ENCODE results near the gene FKBP14. TPM values are rescaled to one million over a fixed set of nuclear protein-coding genes. Genes with fewer than 3 reads are reported as not detected.

FKBP14 gene
- total and polyA plus RNA-seq, 5 experiments from 2014 or later, result 0.44 to 5.7 (median 1.7) TPM

DNA sequence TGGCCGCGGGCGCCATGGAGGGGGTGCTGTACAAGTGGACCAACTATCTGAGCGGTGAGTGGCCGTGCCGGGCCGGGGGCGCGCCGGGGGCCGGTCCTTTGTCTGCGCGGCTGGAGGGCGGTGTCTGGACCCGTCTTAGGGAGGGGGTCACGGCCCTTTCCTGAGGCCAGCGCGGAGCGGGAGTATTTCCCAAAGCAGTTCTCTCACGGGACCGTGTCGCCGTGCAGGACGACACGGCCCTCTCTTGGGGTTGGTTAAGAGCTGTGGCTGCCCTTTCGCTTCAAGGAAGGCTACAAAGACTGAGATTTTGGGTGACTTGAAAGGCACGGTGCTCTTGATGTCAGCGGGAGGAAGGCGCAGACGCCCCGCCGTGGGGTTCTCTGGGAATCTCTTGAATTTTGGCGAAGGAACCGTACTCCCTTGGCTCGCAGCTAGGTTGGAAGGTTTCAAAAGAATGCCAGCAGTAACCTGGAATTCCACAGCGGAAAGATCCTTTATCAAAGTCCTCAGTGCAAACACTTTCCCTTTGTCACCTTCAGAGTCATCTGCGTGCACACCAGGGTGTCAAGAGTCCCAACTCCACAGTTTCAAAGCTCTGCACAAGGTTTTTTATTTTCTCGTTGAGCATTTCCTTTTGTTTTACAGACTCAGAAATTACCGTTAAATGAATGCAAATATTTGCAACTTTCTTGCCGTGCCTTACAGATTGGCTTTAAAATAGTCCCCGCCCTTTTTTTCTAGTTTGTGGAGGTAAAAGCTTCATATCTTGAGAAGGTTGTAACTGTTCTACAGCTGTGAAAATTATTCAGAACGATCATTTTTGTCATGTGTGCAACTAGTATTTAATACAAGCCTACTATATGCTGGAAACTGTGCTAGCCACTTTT lies 2.5 kb upstream of the FKBP14 start:
- POLR2A ChIA-PET, result interaction anchor here (0.7 to 2.5 kb wide), 2 partner anchors 11 to 33 kb away, joined by 3 to 8 read pairs; no protein-coding TSS in a partner anchor
- peak; percentile 23 to 24 for ATAC-seq
- H3K4me1 Mint-ChIP-seq, result peaks cover 19 to 30% (median 23%) of the 10 kb centered on the region in 4 donors

DNA sequence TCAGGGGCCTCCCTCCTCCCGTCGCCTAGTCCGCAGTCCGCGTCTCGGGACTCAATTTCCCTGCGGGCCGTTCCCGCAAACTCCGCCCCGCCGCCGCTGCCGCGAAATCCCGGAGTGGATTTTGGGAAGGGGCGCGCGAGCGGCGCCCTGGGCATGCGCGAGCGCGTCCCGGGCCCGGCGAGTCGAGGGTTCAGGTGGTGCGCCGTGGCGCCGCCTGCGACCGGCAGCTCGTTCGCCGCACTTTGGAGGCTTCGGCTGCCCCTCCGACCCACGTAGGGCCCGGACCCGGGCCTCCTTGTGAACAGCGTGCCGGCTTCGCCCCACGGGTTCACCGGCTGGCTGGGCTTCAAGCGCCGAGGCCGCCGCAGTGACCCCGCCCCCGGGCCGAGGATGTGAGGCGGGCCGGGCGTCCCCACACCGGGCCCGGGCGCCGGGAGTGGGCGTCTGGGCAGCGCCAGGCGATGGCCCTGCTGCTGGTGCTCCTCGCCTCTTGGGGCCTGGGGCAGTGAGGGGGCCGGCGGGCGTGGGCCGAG lies 1.8 kb upstream of the FKBP14 start, which contains the start of gene PLEKHA8:
Gene PLEKHA8 (plus strand): TSS at position 197 of the 533 bp plus-strand sequence. CDS start 351 bp downstream, outside the sequence.
- Mint-ChIP-seq H3K4me3 (peak within 1 kb of the TSS in 8 of 10 donors; percentile 89 to 99 (median 96)), H3K36me3 (no peaks in the 10 kb centered on the region), H3K27ac (peak within 1 kb of the TSS; percentile 53 to 97 (median 92)), H3K4me1 (peaks cover 19 to 37% (median 30%) of the 10 kb centered on the region in 4 donors), H3K9me3 (no peaks in the 10 kb centered on the region), H3K27me3 (no peaks in the 10 kb centered on the region)
- peak; percentile 73 to 96 (median 86) for DNase-seq
- ATAC-seq, result peak; percentile 43 to 58
- POLR2A ChIA-PET, result interaction anchor here (1.0 to 2.5 kb wide), 2 partner anchors 33 to 121 kb away, joined by 3 to 8 read pairs; no protein-coding TSS in a partner anchor

More for the DNA sequence above, 2.5 kb upstream of the FKBP14 start:
- no peak overlapping the region for H3K4me3 Mint-ChIP-seq
- no peaks in the 10 kb centered on the region for H3K9me3 Mint-ChIP-seq
- H3K27me3 Mint-ChIP-seq, result no peaks in the 10 kb centered on the region
- peak in 7 of 10 donors; percentile 0 to 55 (median 36) for DNase-seq
- peaks cover 0 to 2% (median 0%) of the 10 kb centered on the region in 3 donors for H3K36me3 Mint-ChIP-seq
- H3K27ac Mint-ChIP-seq, result peak overlapping the region in 4 of 10 donors; percentile 53 to 90 (median 88)

DNA sequence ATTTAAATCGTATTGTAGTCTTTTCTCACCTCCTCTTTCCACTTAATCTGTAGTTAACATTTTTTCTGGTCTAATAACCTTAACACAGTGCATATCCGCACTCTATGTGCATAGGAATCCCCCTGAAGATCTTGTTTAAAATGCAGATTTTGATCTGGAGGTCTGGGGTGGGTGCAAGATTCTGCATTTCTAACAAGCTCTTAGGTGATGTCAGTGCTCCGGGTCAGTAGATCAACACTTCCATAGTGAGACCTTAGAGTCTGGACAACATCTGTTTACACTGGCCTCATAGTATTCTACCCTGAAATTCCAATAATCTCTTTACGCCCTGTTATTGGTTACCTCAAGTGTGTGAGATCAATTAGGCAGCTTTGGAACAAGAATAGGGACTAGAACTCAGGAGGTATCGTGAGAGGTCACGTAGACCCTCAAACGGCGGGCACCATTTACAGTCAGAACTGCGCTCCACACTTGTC lies 1.3 kb upstream of the FKBP14 start:
- H3K4me1 Mint-ChIP-seq, result peaks cover 19 to 42% (median 32%) of the 10 kb centered on the region in 4 donors
- H3K4me3 Mint-ChIP-seq, result peak overlapping the region in 8 of 10 donors; percentile 89 to 99 (median 96)
- H3K36me3 Mint-ChIP-seq, result no peaks in the 10 kb centered on the region
- H3K27ac Mint-ChIP-seq, result peak overlapping the region; percentile 53 to 97 (median 92)
- H3K9me3 Mint-ChIP-seq, result no peaks in the 10 kb centered on the region
- DNase-seq (peak in 1 of 10 donors; percentile 3), ATAC-seq (no peak)
- POLR2A ChIA-PET, result interaction anchor here (0.6 to 2.5 kb wide), 3 partner anchors 33 to 121 kb away, joined by 3 to 8 read pairs (median 7); no protein-coding TSS in a partner anchor
- H3K27me3 Mint-ChIP-seq, result no peaks in the 10 kb centered on the region

DNA sequence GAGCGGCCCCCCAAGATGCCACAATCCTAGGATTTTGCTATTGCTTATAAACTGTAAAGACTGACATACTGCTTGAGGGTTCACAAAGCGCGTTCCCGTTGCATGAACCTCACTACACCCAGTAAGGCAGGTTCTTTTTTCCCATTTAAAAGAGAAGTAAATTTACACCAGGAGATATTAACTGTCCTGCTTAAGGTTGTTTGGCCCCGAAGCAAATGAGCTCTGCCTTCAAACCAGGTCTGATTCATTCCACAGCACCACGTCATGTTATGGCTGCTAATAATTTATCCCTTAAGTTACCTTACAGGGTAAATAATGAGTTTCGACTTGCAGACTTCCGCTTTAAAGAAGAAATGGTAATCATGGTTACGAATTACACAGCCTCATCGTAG lies 559 bp upstream of the FKBP14 start:
- POLR2A ChIA-PET, result interaction anchor here (0.9 to 1.0 kb wide), 3 partner anchors 37 to 451 kb away, joined by 3 read pairs; partner anchors contain the start of gene SCRN1
- Mint-ChIP-seq H3K9me3 (no peaks in the 10 kb centered on the region), H3K4me3 (peak overlapping the region in 8 of 10 donors; percentile 89 to 99 (median 96)), H3K27me3 (no peaks in the 10 kb centered on the region), H3K27ac (peak overlapping the region; percentile 53 to 97 (median 92)), H3K4me1 (peaks cover 19 to 47% (median 31%) of the 10 kb centered on the region in 4 donors), H3K36me3 (no peaks in the 10 kb centered on the region)
- ATAC-seq (peak; percentile 19 to 23), DNase-seq (peak in 6 of 10 donors; percentile 6 to 66 (median 36))

DNA sequence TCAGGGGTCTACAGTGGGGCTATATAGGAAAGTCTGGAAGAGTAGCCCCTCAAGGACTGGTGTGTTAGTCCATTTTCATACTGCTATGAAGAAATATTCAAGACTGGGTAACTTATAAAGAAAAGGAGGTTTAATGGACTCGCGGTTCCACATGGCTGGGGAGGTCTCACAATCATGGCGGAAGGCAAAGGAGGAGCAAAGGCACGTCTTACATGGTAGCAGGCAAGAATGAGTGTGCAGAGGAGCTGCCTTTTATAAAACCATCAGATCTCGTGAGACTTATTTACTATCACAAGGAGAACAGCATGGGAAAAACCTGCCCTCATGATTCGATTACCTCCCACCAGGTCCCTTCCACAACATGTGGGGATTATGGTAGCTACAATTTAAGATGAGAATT lies 3.0 kb downstream of the FKBP14 start:
- Mint-ChIP-seq H3K4me3 (peak overlapping the region in 3 of 10 donors; percentile 7 to 61 (median 56)), H3K36me3 (peaks cover 0 to 9% (median 0%) of the 10 kb centered on the region in 3 donors), H3K4me1 (peaks cover 13 to 47% (median 33%) of the 10 kb centered on the region in 4 donors), H3K9me3 (no peaks in the 10 kb centered on the region), H3K27ac (peak overlapping the region in 1 of 10 donors; percentile 1), H3K27me3 (no peaks in the 10 kb centered on the region)
- ATAC-seq (no peak), DNase-seq (no peak)
- POLR2A ChIA-PET, result no interaction called here

DNA sequence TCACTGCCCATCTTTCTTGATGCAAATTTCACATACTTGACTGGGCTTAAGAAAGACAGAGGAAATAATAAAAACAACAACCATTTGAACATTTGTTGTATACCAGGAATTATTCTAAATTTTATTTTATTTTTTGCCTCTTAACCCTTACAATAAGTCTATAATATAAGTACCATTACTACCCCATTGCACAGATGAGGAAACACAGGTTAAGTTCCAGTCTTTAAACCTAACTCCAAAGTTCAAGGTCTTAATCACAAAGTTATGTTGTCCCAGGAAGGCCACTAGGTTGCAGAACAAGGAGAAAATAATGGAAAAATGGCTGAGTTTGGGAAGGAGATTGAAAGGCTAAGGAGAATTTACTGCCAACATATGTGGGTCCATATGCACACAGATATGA lies 3.5 kb downstream of the FKBP14 start:
- H3K27me3 Mint-ChIP-seq, result no peaks in the 10 kb centered on the region
- POLR2A ChIA-PET, result no interaction called here
- peaks cover 13 to 47% (median 33%) of the 10 kb centered on the region in 4 donors for H3K4me1 Mint-ChIP-seq
- peaks cover 0 to 13% (median 4%) of the 10 kb centered on the region in 3 donors for H3K36me3 Mint-ChIP-seq
- peak overlapping the region in 1 of 10 donors; percentile 1 for H3K27ac Mint-ChIP-seq
- DNase-seq (no peak), ATAC-seq (no peak)
- peak overlapping the region in 1 of 10 donors; percentile 5 for H3K4me3 Mint-ChIP-seq
- H3K9me3 Mint-ChIP-seq, result no peaks in the 10 kb centered on the region

DNA sequence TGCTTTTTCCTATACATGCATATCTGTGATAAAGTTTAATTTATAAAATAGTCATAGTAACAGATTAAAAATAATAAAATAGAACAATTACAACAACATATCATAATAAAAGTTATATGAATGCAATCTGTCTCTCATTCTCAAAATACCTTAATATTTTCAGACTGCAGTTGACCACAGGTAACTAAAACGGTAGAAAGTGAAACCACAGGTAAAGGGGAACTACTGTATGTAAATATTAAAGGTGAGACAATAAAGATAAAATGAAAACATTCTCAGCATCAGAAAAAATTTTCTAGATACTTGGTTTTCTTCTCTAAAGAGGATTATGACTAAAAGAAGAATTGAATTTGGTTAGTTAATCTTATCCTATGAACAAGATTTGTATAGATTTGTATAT lies 6.0 kb downstream of the FKBP14 start:
- Mint-ChIP-seq H3K4me1 (peaks cover 6 to 29% (median 24%) of the 10 kb centered on the region in 4 donors), H3K9me3 (no peaks in the 10 kb centered on the region), H3K36me3 (peaks cover 0 to 28% (median 7%) of the 10 kb centered on the region in 3 donors), H3K4me3 (no peak overlapping the region), H3K27me3 (no peaks in the 10 kb centered on the region), H3K27ac (no peak overlapping the region)
- DNase-seq (no peak), ATAC-seq (no peak)
- POLR2A ChIA-PET, result no interaction called here

DNA sequence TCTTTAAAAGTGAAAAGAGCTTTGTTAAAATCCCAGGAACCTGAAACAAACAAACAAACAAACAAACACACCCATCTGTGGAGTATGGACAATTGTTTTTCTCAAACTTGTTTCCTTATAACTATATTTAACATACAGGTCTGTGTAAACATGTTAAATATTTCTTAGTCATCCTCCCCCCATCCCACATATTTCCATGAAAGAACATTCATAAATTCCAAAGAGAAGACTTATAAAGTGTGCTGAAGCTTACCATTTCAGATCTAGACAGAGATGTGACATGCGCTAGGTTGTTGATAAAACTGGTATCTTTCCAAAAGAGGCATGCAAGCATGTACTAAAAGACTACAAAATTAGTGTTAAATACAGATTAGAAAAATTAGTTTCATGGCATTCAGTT lies 6.5 kb downstream of the FKBP14 start:
- no peak for ATAC-seq
- DNase-seq, result no peak
- Mint-ChIP-seq H3K27me3 (no peaks in the 10 kb centered on the region), H3K4me3 (no peak overlapping the region), H3K4me1 (peaks cover 0 to 23% (median 18%) of the 10 kb centered on the region in 4 donors), H3K27ac (peak overlapping the region in 1 of 10 donors; percentile 5), H3K36me3 (peaks cover 0 to 28% (median 7%) of the 10 kb centered on the region in 3 donors), H3K9me3 (no peaks in the 10 kb centered on the region)
- POLR2A ChIA-PET, result no interaction called here

DNA sequence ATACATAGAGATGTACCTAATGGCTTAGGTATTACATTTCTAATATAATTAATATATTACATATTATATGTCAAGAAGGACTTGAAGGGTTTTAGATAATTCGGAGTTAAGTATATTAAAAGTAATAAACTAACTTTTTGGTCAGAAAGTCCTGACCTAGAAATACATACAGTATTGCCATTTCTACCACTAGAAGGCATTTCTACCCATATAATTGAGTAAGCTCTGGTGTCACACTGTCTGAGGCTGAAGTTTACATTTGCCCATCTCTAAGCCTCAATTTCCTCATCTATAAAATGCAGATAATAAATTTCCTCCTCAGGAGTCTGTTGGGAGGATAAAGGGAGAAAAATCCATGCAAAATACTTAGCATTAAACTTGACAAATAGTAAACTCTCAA lies 7.1 kb downstream of the FKBP14 start:
- Mint-ChIP-seq H3K4me1 (peaks cover 0 to 17% (median 13%) of the 10 kb centered on the region in 4 donors), H3K9me3 (no peaks in the 10 kb centered on the region), H3K36me3 (peaks cover 0 to 30% (median 7%) of the 10 kb centered on the region in 3 donors), H3K4me3 (no peak overlapping the region), H3K27me3 (no peaks in the 10 kb centered on the region), H3K27ac (no peak overlapping the region)
- DNase-seq (no peak), ATAC-seq (no peak)
- POLR2A ChIA-PET, result no interaction called here

DNA sequence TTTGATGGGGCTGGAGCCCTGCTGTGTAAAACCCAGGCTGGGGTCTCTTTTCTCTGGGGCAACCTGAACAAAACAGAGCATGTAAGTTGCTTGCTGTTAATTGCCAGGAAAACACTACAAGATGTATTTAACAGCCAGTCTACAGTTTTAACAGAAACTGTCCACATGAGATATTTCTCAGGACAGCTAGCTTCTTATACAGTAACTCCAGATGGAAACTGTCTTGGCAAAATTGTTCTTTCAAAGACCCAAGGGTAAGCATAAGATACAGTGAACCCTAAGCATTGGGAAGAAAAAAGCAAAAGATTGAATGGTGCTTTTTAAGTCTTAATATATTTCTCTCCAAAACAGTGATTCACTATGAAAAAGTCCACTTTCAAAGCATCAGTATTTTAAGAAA lies 8.1 kb downstream of the FKBP14 start:
- POLR2A ChIA-PET, result no interaction called here
- ATAC-seq, result no peak

DNA sequence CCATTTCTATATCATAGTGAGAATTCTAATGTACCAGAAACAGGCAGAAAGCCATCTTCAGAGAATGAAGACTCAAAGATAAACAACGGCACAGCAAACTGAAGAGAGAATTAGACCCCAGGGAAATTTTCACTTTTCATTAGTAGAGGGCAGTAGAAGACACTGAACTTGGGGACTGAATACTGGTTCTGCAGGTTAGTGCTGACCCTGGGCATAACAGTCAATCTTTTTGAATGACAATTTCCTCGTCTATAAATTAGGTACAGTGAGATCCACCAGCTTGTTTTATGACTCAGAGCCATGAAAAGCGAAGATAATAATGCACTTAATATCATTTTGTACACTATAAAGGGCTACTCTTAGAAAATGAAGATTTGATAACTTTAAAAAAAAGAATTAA lies 13.7 kb downstream of the FKBP14 start:
- POLR2A ChIA-PET, result no interaction called here
- H3K27ac Mint-ChIP-seq, result peak overlapping the region in 1 of 10 donors; percentile 27
- no peak for ATAC-seq
- H3K9me3 Mint-ChIP-seq, result no peaks in the 10 kb centered on the region
- DNase-seq, result no peak
- peaks cover 0 to 23% (median 8%) of the 10 kb centered on the region in 3 donors for H3K36me3 Mint-ChIP-seq
- no peaks in the 10 kb centered on the region for H3K27me3 Mint-ChIP-seq
- H3K4me1 Mint-ChIP-seq, result peaks cover 0 to 3% (median 0%) of the 10 kb centered on the region in 4 donors
- H3K4me3 Mint-ChIP-seq, result no peak overlapping the region

More for the DNA sequence above, 8.1 kb downstream of the FKBP14 start:
- Mint-ChIP-seq H3K36me3 (peaks cover 0 to 35% (median 11%) of the 10 kb centered on the region in 3 donors), H3K27me3 (no peaks in the 10 kb centered on the region), H3K4me3 (no peak overlapping the region), H3K4me1 (peaks cover 0 to 12% (median 6%) of the 10 kb centered on the region in 4 donors), H3K27ac (no peak overlapping the region), H3K9me3 (no peaks in the 10 kb centered on the region)
- no peak for DNase-seq

DNA sequence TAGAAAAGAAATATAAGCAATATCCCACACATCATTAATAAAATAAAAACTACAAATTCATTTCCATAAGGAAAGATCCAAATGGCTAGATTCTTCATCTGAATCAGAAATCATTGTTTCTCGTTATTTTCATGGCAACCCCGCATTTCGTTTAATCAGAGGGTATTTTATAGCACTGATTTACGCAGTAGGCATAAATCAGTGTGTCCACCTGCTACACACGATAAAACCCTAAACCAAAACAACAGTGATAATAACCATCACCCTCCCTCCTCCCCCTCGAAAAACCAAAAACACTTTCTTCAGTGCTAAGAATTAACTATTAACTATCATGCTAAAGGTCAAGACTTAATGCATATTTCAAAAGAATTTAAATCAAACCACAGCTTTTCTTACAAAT lies 16.5 kb downstream of the FKBP14 start:
- DNase-seq (no peak), ATAC-seq (no peak)
- H3K27ac Mint-ChIP-seq, result no peak overlapping the region
- no peaks in the 10 kb centered on the region for H3K9me3 Mint-ChIP-seq
- POLR2A ChIA-PET, result no interaction called here
- no peak overlapping the region for H3K4me3 Mint-ChIP-seq
- H3K27me3 Mint-ChIP-seq, result peaks cover 0 to 2% (median 0%) of the 10 kb centered on the region in 5 donors
- H3K36me3 Mint-ChIP-seq, result peaks cover 0 to 9% (median 4%) of the 10 kb centered on the region in 3 donors
- H3K4me1 Mint-ChIP-seq, result peaks cover 0 to 3% (median 0%) of the 10 kb centered on the region in 4 donors

All from naive thymus-derived CD8-positive, alpha-beta T cell (primary cell).